CD4-positive, alpha-beta memory T cell (primary cell): ENCODE results near the gene HIP1. TPM values are rescaled to one million over a fixed set of nuclear protein-coding genes. Genes with fewer than 3 reads are reported as not detected.
A peak's percentile ranks its signal among the peaks of the same experiment; 100 is the strongest.
"Not testable (repeated sequence)": the region's sequence is repeated elsewhere in the genome, so short reads cannot be mapped to it uniquely, and the experiment has no call there.

Experiments
- CTCF ChIA-PET: fragments of 350-600 bp; sonication (Branson Sonifier 250); formaldehyde crosslinking; loops from one replicate; lab custom pipeline; 2021; ENCODE audit warnings: inconsistent platforms; ENCODE audit not compliant: partially characterized antibody; lab: Charles Lee
- POLR2A ChIA-PET: fragments of 350-600 bp; sonication (Branson Sonifier 250); formaldehyde crosslinking; loops from one replicate; lab custom pipeline; 2021; ENCODE audit not compliant: partially characterized antibody; lab: Charles Lee
- DNase-seq, 5 donors: peaks; one replicate each; pipeline versions ENCODE4 v3.0.0 to v3.0.0-alpha.2; 2020 to 2022; ENCODE audit warnings: mixed read lengths in 1 of 5
- H3K27ac ChIP-seq: one replicate; pipeline ENCODE4 v1.7.0; 2013; ENCODE audit warnings: low read depth, low read length
- H3K27me3 ChIP-seq: 2 replicates; pipeline ENCODE4 v1.7.0; 2013; ENCODE audit warnings: mild to moderate bottlenecking, low read length, moderate library complexity; ENCODE audit not compliant: insufficient read depth
- H3K36me3 ChIP-seq: 2 replicates; pipeline ENCODE4 v1.7.0; 2013; ENCODE audit warnings: mild to moderate bottlenecking, low read length, moderate library complexity; ENCODE audit not compliant: insufficient read depth
- H3K4me1 ChIP-seq: 2 replicates; pipeline ENCODE4 v1.7.0; 2013; ENCODE audit warnings: mild to moderate bottlenecking, low read length, moderate library complexity; ENCODE audit not compliant: insufficient read depth
- H3K4me3 ChIP-seq, 2 donors: one replicate each; pipeline ENCODE4 v1.7.0; 2013; ENCODE audit warnings: low read length in 2 of 2, mild to moderate bottlenecking in 1 of 2
- H3K9me3 ChIP-seq, 2 donors: one replicate each; pipeline ENCODE4 v1.7.0; 2013; ENCODE audit warnings: low read length in 2 of 2, control low read depth in 1 of 2; ENCODE audit not compliant: control insufficient read depth in 1 of 2
- H3K27ac Mint-ChIP-seq, 7 donors: one replicate each; pipeline ENCODE4 v1.8.0; 2020 to 2021; ENCODE audit warnings: mixed read lengths in 7 of 7, mild to moderate bottlenecking in 6 of 7, inconsistent platforms in 3 of 7, moderate library complexity in 3 of 7
- H3K27me3 Mint-ChIP-seq, 2 donors: one replicate each; pipeline ENCODE4 v1.8.0; 2020 to 2021; ENCODE audit warnings: mixed read lengths in 2 of 2
- H3K36me3 Mint-ChIP-seq, 2 donors: one replicate each; pipeline ENCODE4 v1.8.0; 2020 to 2021; ENCODE audit warnings: mixed read lengths in 2 of 2, inconsistent platforms in 1 of 2, mild to moderate bottlenecking in 1 of 2
- H3K4me1 Mint-ChIP-seq, 4 donors: one replicate each; pipeline ENCODE4 v1.8.0; 2020 to 2021; ENCODE audit warnings: mixed read lengths in 4 of 4, mild to moderate bottlenecking in 1 of 4
- H3K4me3 Mint-ChIP-seq, 8 donors: one replicate each; pipeline ENCODE4 v1.8.0; 2020 to 2021; ENCODE audit warnings: mixed read lengths in 8 of 8, mild to moderate bottlenecking in 7 of 8, moderate library complexity in 6 of 8, inconsistent platforms in 3 of 8
- H3K9me3 Mint-ChIP-seq, 8 donors: one replicate each; pipeline ENCODE4 v1.8.0; 2020 to 2021; ENCODE audit warnings: mixed read lengths in 8 of 8, mild to moderate bottlenecking in 5 of 8, inconsistent platforms in 3 of 8, moderate library complexity in 1 of 8
- intact Hi-C: fragments of 100-400 bp; cut with micrococcal nuclease; formaldehyde crosslinking; loops from one replicate; pipeline ENCODE4 v1.15.1; 2023
- polyA plus RNA-seq, 2 donors: library from polyadenylated mRNA; unstranded; fragments of 300-500 nt; fragmentation: Illumina TruSeq; gene quantifications; one replicate each; pipeline ENCODE4 v1.2.3, GENCODE V29; 2021
- total RNA-seq, 2 experiments: library from RNA; stranded (reverse); gene quantifications; one replicate each; pipeline ENCODE4 v1.2.3, GENCODE V29; 2021

HIP1 gene
- total RNA-seq (1 to 10 TPM; 3.1 to 3.5 TPM), polyA plus RNA-seq (1 to 10 TPM in 1 of 2 donors, not detected in 1; 2.2 TPM)

- CTCF ChIA-PET, result interaction anchor here (2.2 kb wide), 1 partner anchor 24 kb away, joined by 10 read pairs; no protein-coding TSS in a partner anchor
Observed at GRCh38 chr7:75738604-75738974, at the start of gene HIP1. HIP1 (minus strand) TSS chr7:75738941; CDS start chr7:75738920, 21 bp downstream.

GRCh38 chr7:75788154-75788847 lies 49.6 kb upstream of the HIP1 start:
- H3K4me1 ChIP-seq, POLR2A ChIA-PET, H3K9me3 Mint-ChIP-seq, H3K27ac ChIP-seq, H3K4me1 Mint-ChIP-seq, H3K4me3 ChIP-seq, H3K4me3 Mint-ChIP-seq, H3K27me3 Mint-ChIP-seq, intact Hi-C loops, H3K27ac Mint-ChIP-seq, H3K27me3 ChIP-seq, DNase-seq, H3K36me3 ChIP-seq, H3K36me3 Mint-ChIP-seq, CTCF ChIA-PET, H3K9me3 ChIP-seq: not testable (repeated sequence)

More at GRCh38 chr7:75738604-75738974, at the start of gene HIP1:
- no peak for DNase-seq
- Histone ChIP-seq H3K36me3 (no peaks in the 10 kb centered on the region), H3K27ac (peak within 1 kb of the TSS; percentile 79), H3K9me3 (no peaks in the 10 kb centered on the region), H3K27me3 (no peaks in the 10 kb centered on the region), H3K4me1 (peaks cover 18% of the 10 kb centered on the region), H3K4me3 (peak within 1 kb of the TSS; percentile 76 to 97)
- Mint-ChIP-seq H3K4me1 (peaks cover 7 to 21% (median 13%) of the 10 kb centered on the region in 4 donors), H3K9me3 (no peaks in the 10 kb centered on the region), H3K36me3 (peaks cover 0 to 1% of the 10 kb centered on the region in 2 donors), H3K27me3 (peaks cover 1% of the 10 kb centered on the region in 2 donors), H3K27ac (peak within 1 kb of the TSS; percentile 94 to 99 (median 98)), H3K4me3 (peak within 1 kb of the TSS; percentile 97 to 100 (median 98))
- POLR2A ChIA-PET, result interaction anchor here (1.0 to 3.2 kb wide), 4 partner anchors 11 to 666 kb away, joined by 5 to 24 read pairs (median 6); partner anchors contain the start of genes MDH2, POR and STYXL1
- intact Hi-C loops, result loop anchor here (2.0 kb wide), 2 partner anchors 176 to 210 kb away; partner anchors contain the start of gene POR

DNA sequence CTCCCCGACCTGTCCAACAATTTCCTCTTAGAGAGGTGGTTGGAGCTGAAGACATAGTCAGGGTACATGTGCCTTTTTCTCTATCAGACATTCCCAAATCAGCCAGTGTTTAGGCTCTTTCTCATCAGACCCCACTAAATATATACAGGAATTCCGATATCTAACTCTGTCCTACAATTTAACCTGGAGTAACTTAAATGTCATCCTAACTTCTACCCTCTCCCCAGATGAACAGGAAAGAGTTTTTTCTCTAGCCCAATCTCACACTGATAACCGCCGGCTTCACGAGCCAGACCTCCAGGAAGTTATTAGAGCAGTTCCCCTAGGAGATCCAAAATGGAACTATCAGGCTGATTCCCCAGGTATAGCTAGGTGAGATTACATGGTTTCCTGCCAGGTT lies 44.3 kb upstream of the HIP1 start:
- H3K4me3 Mint-ChIP-seq, H3K4me1 Mint-ChIP-seq, H3K4me3 ChIP-seq, H3K9me3 Mint-ChIP-seq, DNase-seq, intact Hi-C loops, POLR2A ChIA-PET, H3K27ac ChIP-seq, H3K9me3 ChIP-seq, H3K27me3 Mint-ChIP-seq, H3K36me3 Mint-ChIP-seq, H3K27me3 ChIP-seq, H3K36me3 ChIP-seq, H3K4me1 ChIP-seq: not testable (repeated sequence)
- CTCF ChIA-PET, result interaction anchor here (0.7 kb wide), 1 partner anchor 80 kb away, joined by 3 read pairs; no protein-coding TSS in a partner anchor
- peak overlapping the region in 1 of 7 donors; percentile 42 for H3K27ac Mint-ChIP-seq

GRCh38 chr7:75780647-75781273 lies 42.0 kb upstream of the HIP1 start:
- H3K36me3 Mint-ChIP-seq, H3K9me3 ChIP-seq, DNase-seq, H3K27ac ChIP-seq, H3K4me3 Mint-ChIP-seq, H3K27ac Mint-ChIP-seq, CTCF ChIA-PET, intact Hi-C loops, H3K27me3 Mint-ChIP-seq, H3K27me3 ChIP-seq, POLR2A ChIA-PET, H3K4me3 ChIP-seq, H3K9me3 Mint-ChIP-seq, H3K36me3 ChIP-seq: not testable (repeated sequence)
- H3K4me1 ChIP-seq, result peaks cover 10% of the 10 kb centered on the region
- H3K4me1 Mint-ChIP-seq, result peaks cover 5 to 17% (median 8%) of the 10 kb centered on the region in 4 donors

GRCh38 chr7:75779516-75779915 lies 40.8 kb upstream of the HIP1 start:
- H3K27ac Mint-ChIP-seq, result not testable (repeated sequence)

GRCh38 chr7:75779035-75779434 lies 40.3 kb upstream of the HIP1 start:
- POLR2A ChIA-PET, CTCF ChIA-PET: not testable (repeated sequence)
- peak overlapping the region in 1 of 7 donors; percentile 59 for H3K27ac Mint-ChIP-seq

More at GRCh38 chr7:75779516-75779915, 40.8 kb upstream of the HIP1 start:
- H3K27me3 Mint-ChIP-seq, DNase-seq, CTCF ChIA-PET, H3K27me3 ChIP-seq, H3K27ac ChIP-seq, H3K9me3 Mint-ChIP-seq, H3K4me3 ChIP-seq, intact Hi-C loops, POLR2A ChIA-PET, H3K9me3 ChIP-seq, H3K36me3 ChIP-seq, H3K36me3 Mint-ChIP-seq, H3K4me3 Mint-ChIP-seq: not testable (repeated sequence)
- H3K4me1 Mint-ChIP-seq, result peaks cover 5 to 17% (median 11%) of the 10 kb centered on the region in 4 donors
- H3K4me1 ChIP-seq, result peaks cover 10% of the 10 kb centered on the region

DNA sequence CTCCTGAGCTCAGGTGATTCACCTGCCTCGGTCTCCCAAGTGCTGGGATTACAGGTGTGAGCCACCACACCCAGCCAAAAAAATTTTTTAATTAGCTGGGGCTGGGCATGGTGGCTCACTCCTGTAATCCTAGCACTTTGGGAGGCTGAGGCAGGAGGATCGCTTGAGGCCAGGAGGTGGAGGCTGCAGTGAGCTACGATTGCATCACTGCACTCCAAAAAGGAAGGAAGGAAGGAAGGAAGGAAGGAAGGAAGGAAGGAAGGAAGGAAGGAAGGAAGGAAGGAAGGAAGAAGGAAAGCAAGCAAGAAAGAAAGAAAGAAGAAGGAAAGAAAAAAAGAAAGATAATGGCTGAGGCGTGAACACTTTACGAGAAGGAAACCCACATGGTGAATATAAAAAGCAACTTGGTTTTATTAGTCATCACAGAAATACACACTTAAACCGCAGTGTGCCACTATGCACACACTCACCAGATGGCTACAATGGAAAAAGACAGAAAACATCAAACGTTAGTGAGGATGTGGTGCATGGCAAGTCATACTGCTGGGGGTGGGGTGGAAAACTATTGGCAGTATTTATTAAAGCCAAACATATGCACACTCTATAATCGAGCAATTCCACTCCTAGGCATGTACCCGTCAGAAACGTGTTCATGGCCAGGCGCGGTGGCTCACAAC lies 37.7 kb upstream of the HIP1 start:
- Mint-ChIP-seq H3K27me3 (no peaks in the 10 kb centered on the region), H3K27ac (peak overlapping the region in 6 of 7 donors; percentile 10 to 78 (median 54)), H3K4me3 (peak overlapping the region in 2 of 8 donors; percentile 20 to 31), H3K36me3 (no peaks in the 10 kb centered on the region), H3K9me3 (no peaks in the 10 kb centered on the region), H3K4me1 (peaks cover 5 to 17% (median 11%) of the 10 kb centered on the region in 4 donors)
- intact Hi-C loops, result loop anchor here (1.0 kb wide), 1 partner anchor 244 kb away; no protein-coding TSS in a partner anchor
- H3K9me3 ChIP-seq, result no peaks in the 10 kb centered on the region
- CTCF ChIA-PET, result no interaction called here
- POLR2A ChIA-PET, result no interaction called here
- H3K27ac ChIP-seq, result no peak overlapping the region
- DNase-seq, result peak; percentile 46 to 69 (median 67)
- H3K4me3 ChIP-seq, result no peak overlapping the region
- H3K27me3 ChIP-seq, result no peaks in the 10 kb centered on the region
- H3K36me3 ChIP-seq, result no peaks in the 10 kb centered on the region
- H3K4me1 ChIP-seq, result peaks cover 10% of the 10 kb centered on the region

More at GRCh38 chr7:75779035-75779434, 40.3 kb upstream of the HIP1 start:
- intact Hi-C loops, H3K9me3 ChIP-seq, H3K27me3 ChIP-seq, H3K27me3 Mint-ChIP-seq, DNase-seq, H3K36me3 ChIP-seq, H3K36me3 Mint-ChIP-seq, H3K27ac ChIP-seq, H3K4me3 Mint-ChIP-seq, H3K4me3 ChIP-seq, H3K9me3 Mint-ChIP-seq: not testable (repeated sequence)
- H3K4me1 Mint-ChIP-seq, result peaks cover 5 to 17% (median 11%) of the 10 kb centered on the region in 4 donors
- H3K4me1 ChIP-seq, result peaks cover 10% of the 10 kb centered on the region
